Activated naive CD8-positive, alpha-beta T cell treated with anti-CD3 and anti-CD28 coated beads, Interleukin-2, amount 50 U/mL, for 16 hours (primary cell): ENCODE data around the gene EVA1C.
"Not testable (repeated sequence)": the region's sequence is repeated elsewhere in the genome, so short reads cannot be mapped to it uniquely, and the experiment has no call there.

ENCODE experiments used
- DNase-seq: peaks from one replicate; pipeline ENCODE4 v3.0.0-alpha.2; 2020; ENCODE audit warnings: low read depth, low spot score

Gene EVA1C

GRCh38 chr21:32412162-32413014, at the start of gene EVA1C:
TSS of gene EVA1C (plus strand) at chr21:32412706. CDS start at chr21:32412854, 148 bp downstream.
- DNase-seq = peak; percentile 45

GRCh38 chr21:32364387-32364786, 48.1 kb upstream of the EVA1C start:
- DNase-seq = no peak

- DNase-seq = no peak
Observed at GRCh38 chr21:32364796-32365195, 47.7 kb upstream of the EVA1C start.

GRCh38 chr21:32366191-32366590, 46.3 kb upstream of the EVA1C start:
- DNase-seq = no peak

- no peak for DNase-seq
Observed at GRCh38 chr21:32367158-32367557, 45.3 kb upstream of the EVA1C start.

- no peak for DNase-seq
Observed at GRCh38 chr21:32368386-32368785, 44.1 kb upstream of the EVA1C start.

GRCh38 chr21:32368961-32369360, 43.5 kb upstream of the EVA1C start:
- DNase-seq = not testable (repeated sequence)

- no peak for DNase-seq
Observed at GRCh38 chr21:32370998-32371766, 41.3 kb upstream of the EVA1C start.

- DNase-seq = no peak
Observed at GRCh38 chr21:32371913-32372314, 40.6 kb upstream of the EVA1C start.

GRCh38 chr21:32372755-32373154, 39.8 kb upstream of the EVA1C start:
- no peak for DNase-seq

- DNase-seq = no peak
Observed at GRCh38 chr21:32377506-32377905, 35.0 kb upstream of the EVA1C start.

- DNase-seq = no peak
Observed at GRCh38 chr21:32377991-32378390, 34.5 kb upstream of the EVA1C start.

GRCh38 chr21:32378956-32379355, 33.5 kb upstream of the EVA1C start:
- no peak for DNase-seq

GRCh38 chr21:32380940-32381339, 31.6 kb upstream of the EVA1C start:
- no peak for DNase-seq

GRCh38 chr21:32381571-32381970, 30.9 kb upstream of the EVA1C start:
- no peak for DNase-seq

GRCh38 chr21:32382108-32382644, 30.3 kb upstream of the EVA1C start:
- DNase-seq = no peak

- DNase-seq = no peak
Observed at GRCh38 chr21:32383812-32384211, 28.7 kb upstream of the EVA1C start.

- no peak for DNase-seq
Observed at GRCh38 chr21:32386195-32386870, 26.2 kb upstream of the EVA1C start.

GRCh38 chr21:32387151-32387550, 25.4 kb upstream of the EVA1C start:
- DNase-seq = no peak

GRCh38 chr21:32388306-32388705, 24.2 kb upstream of the EVA1C start:
- no peak for DNase-seq

- DNase-seq = no peak
Observed at GRCh38 chr21:32389337-32390015, 23.0 kb upstream of the EVA1C start.
